Epithelial cell of proximal tubule (primary cell): Measurements from ENCODE around the gene OR2T33. TPM values are rescaled to one million over a fixed set of nuclear protein-coding genes. Genes with fewer than 3 reads are reported as not detected.
"Not testable (repeated sequence)": the region's sequence is repeated elsewhere in the genome, so short reads cannot be mapped to it uniquely, and the experiment has no call there.

Source experiments
- DNase-seq: peaks from one replicate; pipeline ENCODE4 v3.0.0-alpha.2; 2011; ENCODE audit warnings: low read depth
- H3K4me3 ChIP-seq: 2 replicates; pipeline ENCODE4 v1.5.1; 2011; ENCODE audit warnings: low read depth, mild to moderate bottlenecking, low read length
- total RNA-seq: library from RNA; depleted of rRNA; stranded (reverse); fragments of >200 nt; gene quantifications from 2 replicates; pipeline ENCODE4 v1.2.3, GENCODE V29; 2015
- TF ChIP-seq, protein P1 (sequence below): conservative IDR thresholded peaks from 2 replicates; pipeline ENCODE4 v1.5.1; 2012; ENCODE audit warnings: low read depth, mild to moderate bottlenecking, low read length

The OR2T33 gene, protein sequence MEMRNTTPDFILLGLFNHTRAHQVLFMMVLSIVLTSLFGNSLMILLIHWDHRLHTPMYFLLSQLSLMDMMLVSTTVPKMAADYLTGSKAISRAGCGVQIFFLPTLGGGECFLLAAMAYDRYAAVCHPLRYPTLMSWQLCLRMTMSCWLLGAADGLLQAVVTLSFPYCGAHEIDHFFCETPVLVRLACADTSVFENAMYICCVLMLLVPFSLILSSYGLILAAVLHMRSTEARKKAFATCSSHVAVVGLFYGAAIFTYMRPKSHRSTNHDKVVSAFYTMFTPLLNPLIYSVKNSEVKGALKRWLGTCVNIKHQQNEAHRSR
- total RNA-seq = not detected in 2 replicates

DNA sequence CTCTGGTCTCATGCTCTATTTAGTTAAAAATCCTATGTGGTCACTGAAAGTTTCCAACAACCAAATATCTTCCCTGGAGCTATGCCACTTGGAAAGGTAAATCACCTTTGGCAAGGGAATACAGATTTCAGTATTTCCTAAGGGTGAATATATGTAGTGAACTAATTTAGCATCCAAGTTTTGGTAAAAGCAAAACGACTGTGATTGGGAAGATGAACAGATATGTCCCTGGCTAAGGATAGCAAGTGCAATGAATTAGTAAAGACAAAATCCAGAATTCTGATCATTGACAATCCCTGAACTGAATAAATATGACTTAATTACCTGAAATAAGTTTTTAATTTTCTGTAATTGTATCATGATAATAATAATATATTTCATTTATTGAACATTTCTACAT lies at the start of gene OR2T33:
TSS of gene OR2T33 (minus strand) at position 101 of the 400 bp plus-strand sequence. CDS start 4,162 bp downstream, outside the sequence.
- H3K4me3 ChIP-seq = no peak within 1 kb of the TSS
- TF ChIP-seq, protein P1, sequence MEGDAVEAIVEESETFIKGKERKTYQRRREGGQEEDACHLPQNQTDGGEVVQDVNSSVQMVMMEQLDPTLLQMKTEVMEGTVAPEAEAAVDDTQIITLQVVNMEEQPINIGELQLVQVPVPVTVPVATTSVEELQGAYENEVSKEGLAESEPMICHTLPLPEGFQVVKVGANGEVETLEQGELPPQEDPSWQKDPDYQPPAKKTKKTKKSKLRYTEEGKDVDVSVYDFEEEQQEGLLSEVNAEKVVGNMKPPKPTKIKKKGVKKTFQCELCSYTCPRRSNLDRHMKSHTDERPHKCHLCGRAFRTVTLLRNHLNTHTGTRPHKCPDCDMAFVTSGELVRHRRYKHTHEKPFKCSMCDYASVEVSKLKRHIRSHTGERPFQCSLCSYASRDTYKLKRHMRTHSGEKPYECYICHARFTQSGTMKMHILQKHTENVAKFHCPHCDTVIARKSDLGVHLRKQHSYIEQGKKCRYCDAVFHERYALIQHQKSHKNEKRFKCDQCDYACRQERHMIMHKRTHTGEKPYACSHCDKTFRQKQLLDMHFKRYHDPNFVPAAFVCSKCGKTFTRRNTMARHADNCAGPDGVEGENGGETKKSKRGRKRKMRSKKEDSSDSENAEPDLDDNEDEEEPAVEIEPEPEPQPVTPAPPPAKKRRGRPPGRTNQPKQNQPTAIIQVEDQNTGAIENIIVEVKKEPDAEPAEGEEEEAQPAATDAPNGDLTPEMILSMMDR = no peak
- DNase-seq = no peak

DNA sequence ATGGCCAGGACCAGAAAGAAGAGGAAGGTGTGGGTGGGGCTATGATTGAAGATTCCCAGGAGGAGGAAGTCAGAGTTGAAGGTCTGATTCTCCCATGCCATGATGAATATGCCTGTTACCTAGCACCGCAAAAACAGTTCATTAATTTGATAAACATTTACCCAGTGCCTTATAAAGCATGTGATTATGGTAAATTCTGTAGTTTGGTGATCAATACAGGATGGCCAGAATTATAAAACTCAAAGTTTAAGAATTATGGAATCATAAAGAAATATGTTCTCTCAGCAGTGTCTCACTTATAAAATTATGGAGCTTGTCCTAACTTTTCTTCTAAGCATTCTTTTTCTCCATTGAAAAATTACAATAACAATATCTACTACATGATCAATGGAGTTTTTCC lies 46.7 kb upstream of the OR2T33 start, which contains the start of gene OR2M7:
TSS of gene OR2M7 (minus strand) at position 101 of the 400 bp plus-strand sequence. CDS start at position 101, 0 bp downstream.
- TF ChIP-seq, protein P1 = no peak
- DNase-seq = no peak
- H3K4me3 ChIP-seq = no peak within 1 kb of the TSS

DNA sequence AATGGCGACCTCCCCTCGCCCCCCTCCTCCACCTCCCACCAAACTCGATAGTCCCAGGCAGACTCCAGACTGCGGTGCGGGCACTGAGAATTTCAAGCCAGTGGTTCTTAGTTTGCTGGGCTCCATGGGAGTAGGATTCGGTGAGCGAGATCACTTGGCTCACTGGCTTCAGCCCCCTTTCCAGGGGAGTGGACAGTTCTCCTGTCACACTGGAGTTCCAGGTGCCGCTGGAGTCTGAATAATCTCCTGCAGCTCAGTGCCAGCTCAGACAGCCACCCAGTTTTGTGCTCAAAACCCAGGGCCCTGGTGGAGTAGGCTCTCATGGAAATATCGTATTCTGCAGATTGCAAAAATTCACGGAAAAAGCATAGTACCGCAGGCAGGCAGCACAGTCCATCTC lies 39.0 kb upstream of the OR2T33 start:
- H3K4me3 ChIP-seq = no peak overlapping the region
- TF ChIP-seq, protein P1 = no peak
- no peak for DNase-seq

DNA sequence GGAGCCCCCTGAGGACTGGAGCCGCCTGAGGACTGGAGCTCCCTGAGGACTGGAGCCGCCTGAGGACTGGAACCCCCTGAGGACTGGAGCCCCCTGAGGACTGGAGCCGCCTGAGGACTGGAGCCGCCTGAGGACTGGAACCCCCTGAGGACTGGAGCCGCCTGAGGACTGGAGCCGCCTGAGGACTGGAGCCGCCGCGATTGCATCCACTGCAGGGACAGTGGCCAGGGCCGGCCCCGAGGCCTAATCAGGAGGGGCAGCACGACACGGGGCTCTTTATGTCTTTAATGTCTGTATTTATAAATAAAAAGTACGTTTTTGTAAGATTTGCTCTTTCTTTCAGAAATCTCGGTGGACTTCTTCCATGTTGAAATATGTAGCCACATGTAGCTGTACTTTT lies 29.0 kb upstream of the OR2T33 start:
- H3K4me3 ChIP-seq, DNase-seq: not testable (repeated sequence)

DNA sequence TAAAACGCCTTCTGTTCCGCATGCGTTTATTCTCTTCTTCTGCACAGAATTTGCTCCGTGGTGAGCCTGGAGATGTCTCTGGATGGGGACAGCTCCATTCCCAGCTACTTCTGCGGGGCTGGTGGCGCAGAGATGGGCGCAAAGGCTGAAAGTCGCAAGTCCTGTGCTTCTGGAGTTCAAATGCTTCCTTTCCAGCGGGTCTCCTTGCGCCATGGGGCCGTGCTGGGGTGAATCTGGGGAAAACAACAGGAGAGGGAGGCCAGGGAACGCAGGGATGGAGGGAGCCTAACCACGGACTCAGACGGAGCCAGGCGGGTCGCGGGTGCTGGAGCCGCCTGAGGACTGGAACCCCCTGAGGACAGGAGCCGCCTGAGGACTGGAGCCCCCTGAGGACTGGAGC lies 28.3 kb upstream of the OR2T33 start:
- TF ChIP-seq, protein P1 = no peak

DNA sequence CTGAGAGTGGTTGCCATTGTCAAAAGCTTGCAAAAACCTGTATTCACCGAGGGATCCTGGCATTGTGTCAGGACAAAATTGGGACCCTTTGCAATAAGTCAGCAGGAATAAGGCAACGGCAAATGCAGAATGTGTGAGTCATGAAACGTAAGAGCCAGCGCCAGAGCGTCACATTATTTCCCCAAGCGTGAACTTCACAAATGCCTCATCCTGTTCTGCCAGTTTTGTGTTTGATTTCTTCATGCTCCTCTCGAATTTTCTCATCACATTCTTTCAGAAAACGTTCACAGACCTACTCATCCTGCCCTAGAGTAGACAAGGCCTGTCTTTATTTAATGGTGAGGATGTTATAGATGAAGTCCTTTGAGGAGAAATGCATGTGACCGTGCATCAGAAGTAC lies 27.9 kb upstream of the OR2T33 start:
- not testable (repeated sequence) for H3K4me3 ChIP-seq, DNase-seq

More for the DNA sequence above, 28.3 kb upstream of the OR2T33 start:
- no peak overlapping the region for H3K4me3 ChIP-seq
- no peak for DNase-seq

DNA sequence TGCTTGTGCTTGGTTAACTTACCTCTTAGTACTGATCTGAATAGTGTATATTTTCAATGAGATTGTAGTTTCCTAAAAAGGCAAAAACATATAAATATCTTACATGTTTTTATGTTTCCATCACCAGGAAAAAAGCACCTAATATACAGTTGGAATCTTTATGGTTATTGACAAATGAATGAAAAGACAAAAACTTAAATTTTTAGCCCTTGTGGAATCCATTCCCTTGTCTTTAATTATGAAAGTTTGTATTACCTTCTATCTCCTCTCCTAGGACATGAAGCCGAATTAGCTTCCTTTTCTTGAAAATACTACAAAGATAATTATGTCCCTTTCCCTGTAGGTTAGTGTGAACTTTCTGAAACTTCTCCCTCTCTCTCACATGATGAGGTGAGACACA lies 25.5 kb upstream of the OR2T33 start, which contains the start of gene OR2T12:
TSS of gene OR2T12 (minus strand) at position 101 of the 400 bp plus-strand sequence. CDS start 7,846 bp downstream, outside the sequence.
- TF ChIP-seq, protein P1 = no peak
- no peak within 1 kb of the TSS for H3K4me3 ChIP-seq
- no peak for DNase-seq

DNA sequence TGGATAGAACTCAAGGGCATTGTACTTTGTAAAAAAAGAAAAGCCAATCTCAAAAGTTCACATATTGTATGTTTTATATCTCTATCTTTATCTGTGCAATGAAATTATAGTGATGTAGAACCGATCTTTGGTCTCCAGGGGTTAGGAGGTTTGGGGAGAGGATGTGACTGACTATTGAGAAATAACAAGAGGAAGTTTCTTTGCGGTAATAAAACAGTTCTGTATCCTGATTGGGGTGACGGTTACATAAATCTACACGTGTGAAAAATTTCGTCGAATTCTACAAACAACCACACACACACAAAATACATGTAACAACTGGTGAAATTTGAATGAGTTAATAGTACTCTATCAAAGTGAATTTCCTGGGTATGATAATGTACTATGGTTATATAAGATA lies 10.6 kb upstream of the OR2T33 start:
- no peak for DNase-seq
- no peak overlapping the region for H3K4me3 ChIP-seq
- TF ChIP-seq, protein P1 = no peak

DNA sequence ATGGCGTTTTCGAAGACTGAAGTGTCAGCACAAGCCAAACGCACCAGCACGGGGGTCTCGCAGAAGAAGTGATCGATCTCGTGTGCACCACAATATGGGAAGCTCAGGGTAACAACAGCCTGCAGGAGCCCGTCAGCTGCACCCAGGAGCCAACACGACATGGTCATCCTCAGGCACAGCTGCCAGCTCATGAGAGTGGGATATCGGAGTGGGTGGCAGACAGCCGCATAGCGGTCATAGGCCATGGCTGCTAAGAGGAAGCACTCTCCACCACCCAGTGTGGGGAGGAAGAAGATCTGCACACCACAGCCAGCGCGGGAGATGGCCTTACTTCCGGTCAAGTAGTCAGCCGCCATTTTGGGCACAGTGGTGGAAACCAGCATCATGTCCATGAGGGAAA lies 4.6 kb downstream of the OR2T33 start:
- DNase-seq, H3K4me3 ChIP-seq: not testable (repeated sequence)
